PFSK-1 (cell line): ENCODE data around the gene C12orf54.

Experiments used
- POLR2AphosphoS5 ChIP-seq: IDR thresholded peaks from 2 replicates; pipeline ENCODE4 v1.6.1; 2012; ENCODE audit warnings: low read depth, mild to moderate bottlenecking, control low read depth, low read length, moderate library complexity
- REST ChIP-seq, 2 experiments: IDR thresholded peaks; 2 replicates each; pipeline versions ENCODE4 v1.6.1 to v1.8.0; 2011 to 2012; ENCODE audit warnings: low read depth in 2 of 2, low read length in 2 of 2, control low read depth in 1 of 2, inconsistent platforms in 1 of 2, mild to moderate bottlenecking in 1 of 2, moderate library complexity in 1 of 2; ENCODE audit not compliant: insufficient read depth in 1 of 2
- TAF1 ChIP-seq: IDR thresholded peaks from 2 replicates; pipeline ENCODE4 v1.6.1; 2012; ENCODE audit warnings: low read length, control low read depth, borderline replicate concordance; ENCODE audit not compliant: insufficient read depth

- TF ChIP-seq REST (IDR thresholded peaks at IDR 0.05; ENCODE audit: insufficient read depth in 1 of 2, low read depth in 2 of 2, low read length in 2 of 2) (no peak), POLR2AphosphoS5 (no peak), TAF1 (no peak)
Observed at GRCh38 chr12:48472259-48472658, 10.0 kb upstream of the C12orf54 start, which contains the start of gene ANP32D.
